ENCODE measurements around the gene BRD2. TPM values are rescaled to one million over a fixed set of nuclear protein-coding genes. Genes with fewer than 3 reads are reported as not detected.

The BRD2 gene
- total RNA-seq, 2 experiments from 2014 or later = 340 to 378 TPM

DNA sequence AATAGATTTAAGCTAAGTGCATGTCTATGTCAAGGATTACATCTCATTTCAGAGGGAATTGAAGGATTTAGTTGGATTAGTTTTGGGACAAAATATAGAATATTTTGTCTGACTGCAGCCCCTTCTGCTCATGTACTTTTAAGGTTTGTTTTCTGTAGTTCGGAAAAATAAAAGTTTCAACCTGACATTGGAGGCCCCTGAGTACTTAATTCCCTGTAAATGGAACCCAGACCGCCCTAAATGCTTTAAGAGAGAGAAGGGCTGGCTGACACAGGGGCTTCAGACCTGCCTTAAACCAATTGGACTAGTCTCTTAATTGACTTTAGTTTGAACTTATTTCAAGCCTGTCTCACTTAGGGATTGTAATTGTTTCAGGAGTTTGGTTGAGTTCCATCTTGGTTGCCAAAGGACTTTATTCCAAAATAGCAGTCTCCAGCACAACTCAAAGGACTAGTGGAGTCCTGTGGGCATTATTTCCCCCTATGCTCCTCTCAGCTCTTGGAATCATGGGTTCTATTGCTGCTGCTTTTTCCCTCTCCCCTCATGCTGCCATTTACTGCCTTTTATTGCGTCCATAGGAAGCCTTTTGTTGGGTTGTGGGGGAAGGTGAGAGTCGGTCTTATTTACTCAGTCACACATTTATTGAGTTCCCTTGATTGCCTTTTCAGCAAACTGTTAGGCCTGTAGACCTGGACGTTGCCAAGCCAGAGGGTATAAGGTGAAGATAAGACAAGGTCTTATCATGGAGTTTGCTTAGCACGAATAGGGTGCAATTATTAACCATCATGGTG is 14.5 kb downstream of the BRD2 start:
- H3K27ac Mint-ChIP-seq = peak overlapping the region; percentile 54
- H3K36me3 Mint-ChIP-seq (ENCODE audit: low read depth) = peaks cover 52% of the 10 kb centered on the region
- no peaks in the 10 kb centered on the region for H3K9me3 Mint-ChIP-seq
- H3K27me3 ChIP-seq (ENCODE audit: control insufficient read depth in 1 of 2, insufficient read depth in 2 of 2, low read length in 2 of 2) = no peaks in the 10 kb centered on the region
- DNase-seq = no peak
- peaks cover 43% of the 10 kb centered on the region for H3K36me3 ChIP-seq (ENCODE audit: insufficient read depth, low read length)
- H3K4me3 Mint-ChIP-seq = no peak overlapping the region
- no peaks in the 10 kb centered on the region for H3K27me3 Mint-ChIP-seq
- POLR2A ChIA-PET = interaction anchor here (1.0 to 10.7 kb wide), 11 partner anchors 12 to 138 kb away, joined by 3 to 347 read pairs (median 15); partner anchors contain the start of genes BRD2, HLA-DMA and HLA-DMB
- peak overlapping the region in 1 of 2 donors; percentile 11 for H3K27ac ChIP-seq (ENCODE audit: low read depth in 1 of 2, low read length in 2 of 2)
- intact Hi-C loops (cut with DNase I, micrococcal nuclease) = no loop called here
- H3K4me1 Mint-ChIP-seq (ENCODE audit: low read depth) = peaks cover 28% of the 10 kb centered on the region
- no peaks in the 10 kb centered on the region for H3K9me3 ChIP-seq (ENCODE audit: control insufficient read depth in 1 of 2, insufficient read depth in 1 of 2, low read length in 2 of 2)
- ATAC-seq (ENCODE audit: poor library complexity) = no peak
- CTCF ChIA-PET = interaction anchor here (0.6 to 3.7 kb wide), 7 partner anchors 11 to 144 kb away, joined by 3 to 108 read pairs (median 7); partner anchors contain the start of genes BRD2 and TAP2
- H3K4me3 ChIP-seq (ENCODE audit: low read length) = no peak overlapping the region
- TF ChIP-seq, protein P1, sequence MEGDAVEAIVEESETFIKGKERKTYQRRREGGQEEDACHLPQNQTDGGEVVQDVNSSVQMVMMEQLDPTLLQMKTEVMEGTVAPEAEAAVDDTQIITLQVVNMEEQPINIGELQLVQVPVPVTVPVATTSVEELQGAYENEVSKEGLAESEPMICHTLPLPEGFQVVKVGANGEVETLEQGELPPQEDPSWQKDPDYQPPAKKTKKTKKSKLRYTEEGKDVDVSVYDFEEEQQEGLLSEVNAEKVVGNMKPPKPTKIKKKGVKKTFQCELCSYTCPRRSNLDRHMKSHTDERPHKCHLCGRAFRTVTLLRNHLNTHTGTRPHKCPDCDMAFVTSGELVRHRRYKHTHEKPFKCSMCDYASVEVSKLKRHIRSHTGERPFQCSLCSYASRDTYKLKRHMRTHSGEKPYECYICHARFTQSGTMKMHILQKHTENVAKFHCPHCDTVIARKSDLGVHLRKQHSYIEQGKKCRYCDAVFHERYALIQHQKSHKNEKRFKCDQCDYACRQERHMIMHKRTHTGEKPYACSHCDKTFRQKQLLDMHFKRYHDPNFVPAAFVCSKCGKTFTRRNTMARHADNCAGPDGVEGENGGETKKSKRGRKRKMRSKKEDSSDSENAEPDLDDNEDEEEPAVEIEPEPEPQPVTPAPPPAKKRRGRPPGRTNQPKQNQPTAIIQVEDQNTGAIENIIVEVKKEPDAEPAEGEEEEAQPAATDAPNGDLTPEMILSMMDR (IDR thresholded peaks at IDR 0.05) = no peak
- peaks cover 30% of the 10 kb centered on the region for H3K4me1 ChIP-seq (ENCODE audit: insufficient read depth, low read length)

DNA sequence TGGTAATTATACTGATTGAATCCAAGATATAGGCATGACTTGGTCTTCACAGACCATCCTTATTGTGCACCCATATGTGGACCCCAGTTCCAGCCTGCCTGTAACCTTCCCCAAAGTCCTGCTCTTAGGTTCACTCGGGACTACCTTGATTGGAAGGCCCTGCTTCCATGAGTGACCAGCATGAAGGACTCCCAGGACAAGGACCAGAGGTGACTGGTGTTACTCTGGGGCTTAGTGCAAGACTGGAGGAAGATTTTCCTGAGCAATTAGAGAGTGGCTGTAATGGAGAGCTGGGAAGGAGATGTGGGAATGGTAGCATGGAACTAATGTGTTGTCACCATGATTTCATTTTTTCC is 15.1 kb downstream of the BRD2 start:
- TF ChIP-seq, protein P1 (IDR thresholded peaks at IDR 0.05) = no peak
- ChIA-PET CTCF (interaction anchor here (1.3 to 6.9 kb wide), 10 partner anchors 12 to 145 kb away, joined by 3 to 123 read pairs (median 8); partner anchors contain the start of genes BRD2, HLA-DMB, PSMB8 and TAP2), POLR2A (interaction anchor here (1.8 to 10.7 kb wide), 8 partner anchors 13 to 145 kb away, joined by 13 to 347 read pairs (median 18); partner anchors contain the start of genes BRD2, HLA-DMA, HLA-DMB and TAP2)
- no peaks in the 10 kb centered on the region for H3K9me3 ChIP-seq (ENCODE audit: control insufficient read depth in 1 of 2, insufficient read depth in 1 of 2, low read length in 2 of 2)
- H3K4me3 ChIP-seq (ENCODE audit: low read length) = no peak overlapping the region
- Mint-ChIP-seq H3K4me1 (ENCODE audit: low read depth) (peaks cover 28% of the 10 kb centered on the region), H3K27me3 (no peaks in the 10 kb centered on the region), H3K9me3 (no peaks in the 10 kb centered on the region), H3K4me3 (no peak overlapping the region), H3K36me3 (ENCODE audit: low read depth) (peaks cover 47% of the 10 kb centered on the region), H3K27ac (peak overlapping the region; percentile 54)
- no peak overlapping the region for H3K27ac ChIP-seq (ENCODE audit: low read depth in 1 of 2, low read length in 2 of 2)
- peaks cover 38% of the 10 kb centered on the region for H3K36me3 ChIP-seq (ENCODE audit: insufficient read depth, low read length)
- H3K27me3 ChIP-seq (ENCODE audit: control insufficient read depth in 1 of 2, insufficient read depth in 2 of 2, low read length in 2 of 2) = no peaks in the 10 kb centered on the region
- ATAC-seq (ENCODE audit: poor library complexity) = no peak
- peaks cover 24% of the 10 kb centered on the region for H3K4me1 ChIP-seq (ENCODE audit: insufficient read depth, low read length)
- no peak for DNase-seq
- intact Hi-C loops (cut with DNase I, micrococcal nuclease) = no loop called here

DNA sequence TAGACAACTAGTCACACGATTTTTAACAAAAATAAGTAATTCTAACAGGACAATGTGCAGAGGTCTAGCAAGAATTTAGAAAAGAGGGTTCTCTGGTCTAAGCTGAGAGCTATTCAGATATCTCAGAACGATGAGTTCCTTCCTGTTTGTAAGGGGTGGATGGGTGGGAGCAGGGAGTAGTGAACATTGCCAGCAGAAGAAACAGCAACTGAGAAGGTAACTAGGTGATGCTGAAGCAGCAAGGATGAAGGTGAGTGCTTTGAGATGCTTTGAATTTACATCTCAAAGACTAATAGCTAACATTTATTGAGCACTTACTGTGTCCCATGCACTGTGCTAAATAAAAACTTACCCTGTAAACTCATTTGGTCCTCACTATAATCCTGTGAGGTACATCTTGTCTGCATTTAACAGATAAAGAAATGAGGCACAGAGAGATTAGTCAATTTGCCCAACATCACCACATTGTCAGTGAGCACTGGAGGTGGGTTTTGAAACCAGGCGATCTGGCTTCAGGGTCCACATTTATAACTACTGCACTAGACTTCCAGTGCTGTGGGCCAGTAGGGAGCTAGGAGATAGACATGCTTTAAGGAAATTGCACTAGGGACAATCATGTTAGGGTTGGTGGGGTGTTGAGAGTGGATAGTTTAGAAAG is 15.7 kb downstream of the BRD2 start:
- ChIA-PET CTCF (interaction anchor here (0.6 to 6.9 kb wide), 34 partner anchors 9 to 717 kb away, joined by 3 to 123 read pairs (median 5); partner anchors contain the start of genes BRD2, HLA-DMA, HLA-DMB and PSMB8), POLR2A (interaction anchor here (0.7 to 10.7 kb wide), 16 partner anchors 8 to 1399 kb away, joined by 3 to 347 read pairs (median 10); partner anchors contain the start of genes BRD2, HLA-DMA, HLA-DMB and TAP1)
- H3K4me1 Mint-ChIP-seq (ENCODE audit: low read depth) = peaks cover 28% of the 10 kb centered on the region
- Histone ChIP-seq H3K4me3 (ENCODE audit: low read length) (no peak overlapping the region), H3K27me3 (ENCODE audit: control insufficient read depth in 1 of 2, insufficient read depth in 2 of 2, low read length in 2 of 2) (no peaks in the 10 kb centered on the region), H3K4me1 (ENCODE audit: insufficient read depth, low read length) (peaks cover 21% of the 10 kb centered on the region), H3K36me3 (ENCODE audit: insufficient read depth, low read length) (peaks cover 31% of the 10 kb centered on the region), H3K9me3 (ENCODE audit: control insufficient read depth in 1 of 2, insufficient read depth in 1 of 2, low read length in 2 of 2) (no peaks in the 10 kb centered on the region), H3K27ac (ENCODE audit: low read depth in 1 of 2, low read length in 2 of 2) (no peak overlapping the region)
- peak overlapping the region; percentile 54 for H3K27ac Mint-ChIP-seq
- TF ChIP-seq, protein P1 (IDR thresholded peaks at IDR 0.05) = no peak
- H3K36me3 Mint-ChIP-seq (ENCODE audit: low read depth) = peaks cover 40% of the 10 kb centered on the region
- DNase-seq (no peak), ATAC-seq (ENCODE audit: poor library complexity) (peak; percentile 6)
- no peaks in the 10 kb centered on the region for H3K27me3 Mint-ChIP-seq
- no peaks in the 10 kb centered on the region for H3K9me3 Mint-ChIP-seq
- intact Hi-C loops (cut with DNase I, micrococcal nuclease) = loop anchor here (1.0 to 2.0 kb wide), 5 partner anchors 17 to 99 kb away; no protein-coding TSS in a partner anchor
- H3K4me3 Mint-ChIP-seq = no peak overlapping the region
